K562 (cell line): Measurements from ENCODE around the gene OSTF1. TPM values are rescaled to one million over a fixed set of nuclear protein-coding genes. Genes with fewer than 3 reads are reported as not detected.

Source experiments
- ATAC-seq: fragments of 200-7000 bp; cut with Tn5 transposase; 3 replicates; pipeline ENCODE4 v1.9.1; 2020; ENCODE audit warnings: moderate library complexity
- BruUV-seq: library from RNA; stranded (reverse); fragments of 400-500 nt; replicated peaks from 2 replicates; lab custom pipeline; 2021; lab: Mats Ljungman, UMichigan
- CTCF ChIA-PET: fragments of 300-600 bp; formaldehyde crosslinking; extraction: SDS; loops from one replicate; lab custom pipeline; 2021; ENCODE audit warnings: low intra/inter-chr PET ratio; lab: Yijun Ruan, JAX
- POLR2A ChIA-PET: fragments of 300-600, 350-650 bp; sonication (Branson Sonifier 250); formaldehyde crosslinking; extraction: SDS; loops from one replicate; lab custom pipeline; 2021; ENCODE audit warnings: antibody characterized with exemption, inconsistent platforms; lab: Yijun Ruan, JAX
- DNase-seq, 4 experiments: peaks; one replicate each; pipeline versions ENCODE4 v3.0.0 to v3.0.0-alpha.2; 2011 to 2018; ENCODE audit warnings: low spot score in 3 of 4, mixed read lengths in 3 of 4; ENCODE audit errors: extremely low read depth in 1 of 4
- FAIRE-seq: peaks from 2 replicates; lab custom pipeline; 2011; peaks lifted over from hg19 to GRCh38; lab: Jason Lieb, UNC
- H2AFZ ChIP-seq: 2 replicates; pipeline ENCODE4 v1.6.0; 2011; ENCODE audit warnings: low read depth, low read length, control low read depth, inconsistent platforms
- H3K27ac ChIP-seq: fragments of 200-600 bp; 3 replicates; pipeline ENCODE4 v1.8.0; 2011; ENCODE audit warnings: low read depth, mild to moderate bottlenecking, control low read depth, inconsistent platforms, low read length, moderate library complexity, mixed read lengths; ENCODE audit errors: extremely low read depth
- H3K27me3 ChIP-seq, 2 experiments: fragments of 300-600 bp in 1 of 2; 2 replicates in 1 of 2; 3 replicates in 1 of 2; pipeline versions ENCODE4 v1.6.0 to v1.8.0; 2011; ENCODE audit warnings: inconsistent platforms in 2 of 2, low read length in 2 of 2, mild to moderate bottlenecking in 1 of 2, mixed read lengths in 1 of 2, moderate library complexity in 1 of 2; ENCODE audit not compliant: control insufficient read depth in 2 of 2, insufficient read depth in 2 of 2
- H3K36me3 ChIP-seq: fragments of 300-600 bp; 3 replicates; pipeline ENCODE4 v1.8.0; 2011; ENCODE audit warnings: mild to moderate bottlenecking, low read length, inconsistent platforms; ENCODE audit not compliant: control insufficient read depth, insufficient read depth
- H3K4me1 ChIP-seq, 2 experiments: fragments of 200-600 bp in 1 of 2; replicated peaks in 1 of 2; 2 replicates in 1 of 2; 3 replicates in 1 of 2; pipeline versions ENCODE4 v1.5.1 to v1.8.0; 2011; ENCODE audit warnings: inconsistent platforms in 2 of 2, low read length in 2 of 2, mild to moderate bottlenecking in 1 of 2, mixed read lengths in 1 of 2, moderate library complexity in 1 of 2; ENCODE audit not compliant: control insufficient read depth in 2 of 2, insufficient read depth in 2 of 2
- H3K4me2 ChIP-seq: 2 replicates; pipeline ENCODE4 v1.6.1; 2011; ENCODE audit warnings: low read length, control low read depth, inconsistent platforms, mixed read lengths; ENCODE audit not compliant: insufficient read depth
- H3K4me3 ChIP-seq: fragments of 200-600 bp; sonication (generic), shearing (Covaris generic); 2 replicates; pipeline ENCODE4 v1.5.1; 2016; ENCODE audit warnings: control low read depth, inconsistent platforms
- H3K79me2 ChIP-seq: fragments of 200-600 bp; 3 replicates; pipeline ENCODE4 v1.8.0; 2011; ENCODE audit warnings: low read length, inconsistent platforms; ENCODE audit not compliant: control insufficient read depth, insufficient read depth
- H3K9ac ChIP-seq, 2 experiments: 2 replicates each; pipeline versions ENCODE4 v1.6.0 to v1.6.1; 2011; ENCODE audit warnings: low read depth in 2 of 2, low read length in 2 of 2, control low read depth in 1 of 2, inconsistent platforms in 1 of 2, mild to moderate bottlenecking in 1 of 2, mixed read lengths in 1 of 2; ENCODE audit not compliant: insufficient read depth in 1 of 2
- H3K9me1 ChIP-seq: one replicate; pipeline ENCODE4 v1.6.0; 2011; ENCODE audit warnings: inconsistent platforms, mild to moderate bottlenecking, low read length, moderate library complexity; ENCODE audit not compliant: control insufficient read depth, insufficient read depth
- H3K9me3 ChIP-seq: replicated peaks from 2 replicates; pipeline ENCODE4 v1.5.1; 2011; ENCODE audit warnings: low read depth, low read length, inconsistent platforms; ENCODE audit not compliant: control insufficient read depth, insufficient read depth
- H4K20me1 ChIP-seq: replicated peaks from 2 replicates; pipeline ENCODE4 v1.6.1; 2011; ENCODE audit warnings: low read length, inconsistent platforms, mixed read lengths; ENCODE audit not compliant: control insufficient read depth, insufficient read depth
- HCFC1 ChIP-seq: IDR thresholded peaks from 2 replicates; pipeline ENCODE4 v1.6.1; 2012; ENCODE audit warnings: low read depth, low read length, improper control_type of control experiment
- HIVEP1 ChIP-seq: fragments of 250-450 bp; sonication (Bioruptor Pico); IDR thresholded peaks from 2 replicates; pipeline ENCODE4 v1.4.0; 2020; ENCODE audit warnings: mild to moderate bottlenecking
- HNRNPUL1 ChIP-seq: fragments of 200-400 bp; formaldehyde crosslinking; IDR thresholded peaks from 2 replicates; pipeline ENCODE4 v1.6.1; 2017; ENCODE audit warnings: low read length
- MAFF ChIP-seq: IDR thresholded peaks from 2 replicates; pipeline ENCODE4 v1.6.1; 2012; ENCODE audit warnings: low read length, improper control_type of control experiment
- MTA3 ChIP-seq: fragments of 450-650 bp; formaldehyde crosslinking; IDR thresholded peaks from 2 replicates; pipeline ENCODE4 v1.6.1; 2017; ENCODE audit warnings: mild to moderate bottlenecking, borderline replicate concordance
- NONO ChIP-seq, 2 experiments: fragments of 200-400 bp in 1 of 2; fragments of 450-650 bp in 1 of 2; formaldehyde crosslinking in 1 of 2; IDR thresholded peaks; 2 replicates each; pipeline ENCODE4 v1.6.1; 2017; ENCODE audit warnings: low read depth in 2 of 2, mild to moderate bottlenecking in 2 of 2, moderate library complexity in 2 of 2, low read length in 1 of 2
- SIN3B ChIP-seq: fragments of 450-650 bp; IDR thresholded peaks from 2 replicates; pipeline ENCODE4 v1.6.1; 2017; ENCODE audit warnings: low read depth, mild to moderate bottlenecking, moderate library complexity
- THRB ChIP-seq: fragments of 450-650 bp; formaldehyde crosslinking; conservative IDR thresholded peaks from 2 replicates; pipeline ENCODE4 v1.4.0; 2022; ENCODE audit warnings: mild to moderate bottlenecking, missing genetic modification characterization
- ZNF695 ChIP-seq: fragments of 450-650 bp; formaldehyde crosslinking; IDR thresholded peaks from 2 replicates; pipeline ENCODE4 v1.4.0; 2020; ENCODE audit warnings: mild to moderate bottlenecking, moderate library complexity
- ZNF75A ChIP-seq: fragments of 450-650 bp; formaldehyde crosslinking; IDR thresholded peaks from 2 replicates; pipeline ENCODE4 v1.4.0; 2020; ENCODE audit warnings: mild to moderate bottlenecking
- ZNF764 ChIP-seq: fragments of 250-450 bp; sonication (Bioruptor Pico); IDR thresholded peaks from 2 replicates; pipeline ENCODE4 v1.4.0; 2020; ENCODE audit warnings: low read depth, mild to moderate bottlenecking, moderate library complexity
- WGBS: fragments of 100-300 bp; shearing (Covaris generic); methylation state at CpG from one replicate; pipeline ENCODE4 v1.1.6; 2016; ENCODE audit warnings: low coverage, mixed read lengths; ENCODE audit not compliant: insufficient coverage; ENCODE audit errors: missing lambda C conversion rate; 5-methylcytosine and 5-hydroxymethylcytosine counted together
- in situ Hi-C: fragments of 300-500 bp; cut with MboI; formaldehyde crosslinking; loops from 4 replicates; pipeline ENCODE4 v1.15.0; 2018; ENCODE audit warnings: inconsistent platforms, mixed read lengths
- intact Hi-C: fragments of 100-400 bp; cut with micrococcal nuclease; formaldehyde crosslinking; loops from 2 replicates; pipeline ENCODE4 v1.14.2; 2022
- polyA plus RNA-seq, 8 experiments: library from polyadenylated mRNA; depleted of rRNA in 4 of 8; stranded (reverse) in 5 of 8; unstranded in 3 of 8; fragments of >200 nt; fragmentation: Nextera tagmentation in 2 of 8; fragmentation: Illumina TruSeq in 1 of 8; extraction: Ambion mirVana in 2 of 8; extraction: Trizol in 1 of 8; gene quantifications; 2 replicates each; pipeline versions ENCODE4 v1.2.1 to v1.2.3, GENCODE V29; 2011 to 2014; ENCODE audit warnings: inconsistent platforms in 1 of 8, missing spikeins in 1 of 8
- total RNA-seq, 7 experiments: library from RNA; depleted of rRNA in 6 of 7; stranded (reverse); fragments of >200 nt in 6 of 7; fragmentation: Illumina TruSeq in 2 of 7; extraction: Trizol in 2 of 7; gene quantifications; 2 replicates each; pipeline versions ENCODE4 v1.2.1 to v1.2.3, GENCODE V29; 2011 to 2021; ENCODE audit warnings: low replicate concordance in 1 of 7
- TF ChIP-seq, protein P1 (sequence below): fragments of 450-650 bp; IDR thresholded peaks from 2 replicates; pipeline ENCODE4 v1.6.1; 2018; ENCODE audit not compliant: partially characterized antibody
- TF ChIP-seq, protein P2 (sequence below): sonication (generic); formaldehyde crosslinking; IDR thresholded peaks from 2 replicates; pipeline ENCODE4 v1.8.1; 2022; ENCODE audit warnings: missing genetic modification reagents
- TF ChIP-seq, protein P3 (sequence below): conservative IDR thresholded peaks from 2 replicates; pipeline ENCODE4 v1.6.1; 2011; ENCODE audit warnings: low read depth, mild to moderate bottlenecking, low read length; ENCODE audit not compliant: control insufficient read depth

Gene OSTF1
- total and polyA plus RNA-seq, 9 of the 15 experiments (the other 6 are each of a cell fraction or from before 2014, with no cell fraction given), result 15.0 to 37.3 (median 23.0) TPM

GRCh38 chr9:75092766-75093165 is 4.5 kb downstream of the OSTF1 start:
- 57% methylated on average over 3 of the region's 4 CpGs for WGBS
- FAIRE-seq (no peak), DNase-seq (no peak), ATAC-seq (no peak)
- no peak overlapping the region for H2AFZ ChIP-seq
- H3K4me2 ChIP-seq, result no peak overlapping the region
- H3K4me1 ChIP-seq, result peaks cover 2 to 11% of the 10 kb centered on the region in 2 experiments; a peak in 4 of 5 replicates
- no peak overlapping the region for H3K4me3 ChIP-seq
- H3K9me3 ChIP-seq, result no peaks in the 10 kb centered on the region
- ChIA-PET POLR2A (interaction anchor here (1.6 kb wide), 1 partner anchor 64 kb away, joined by 3 read pairs; the partner anchor contains the start of gene CARNMT1), CTCF (interaction anchor here (0.6 kb wide), 1 partner anchor 79 kb away, joined by 3 read pairs; no protein-coding TSS in a partner anchor)
- no peaks in the 10 kb centered on the region for H4K20me1 ChIP-seq
- intact Hi-C loops (no loop called here), in situ Hi-C loops (no loop called here)
- BruUV-seq, result no TSS peak
- H3K9me1 ChIP-seq, result no peaks in the 10 kb centered on the region
- peaks cover 21% of the 10 kb centered on the region for H3K79me2 ChIP-seq
- no peak overlapping the region for H3K27ac ChIP-seq
- no peaks in the 10 kb centered on the region for H3K36me3 ChIP-seq
- H3K9ac ChIP-seq, result no peak overlapping the region
- H3K27me3 ChIP-seq, result no peaks in the 10 kb centered on the region
- TF ChIP-seq MTA3, result no peak
- TF ChIP-seq SIN3B, result no peak
- TF ChIP-seq, protein P1, sequence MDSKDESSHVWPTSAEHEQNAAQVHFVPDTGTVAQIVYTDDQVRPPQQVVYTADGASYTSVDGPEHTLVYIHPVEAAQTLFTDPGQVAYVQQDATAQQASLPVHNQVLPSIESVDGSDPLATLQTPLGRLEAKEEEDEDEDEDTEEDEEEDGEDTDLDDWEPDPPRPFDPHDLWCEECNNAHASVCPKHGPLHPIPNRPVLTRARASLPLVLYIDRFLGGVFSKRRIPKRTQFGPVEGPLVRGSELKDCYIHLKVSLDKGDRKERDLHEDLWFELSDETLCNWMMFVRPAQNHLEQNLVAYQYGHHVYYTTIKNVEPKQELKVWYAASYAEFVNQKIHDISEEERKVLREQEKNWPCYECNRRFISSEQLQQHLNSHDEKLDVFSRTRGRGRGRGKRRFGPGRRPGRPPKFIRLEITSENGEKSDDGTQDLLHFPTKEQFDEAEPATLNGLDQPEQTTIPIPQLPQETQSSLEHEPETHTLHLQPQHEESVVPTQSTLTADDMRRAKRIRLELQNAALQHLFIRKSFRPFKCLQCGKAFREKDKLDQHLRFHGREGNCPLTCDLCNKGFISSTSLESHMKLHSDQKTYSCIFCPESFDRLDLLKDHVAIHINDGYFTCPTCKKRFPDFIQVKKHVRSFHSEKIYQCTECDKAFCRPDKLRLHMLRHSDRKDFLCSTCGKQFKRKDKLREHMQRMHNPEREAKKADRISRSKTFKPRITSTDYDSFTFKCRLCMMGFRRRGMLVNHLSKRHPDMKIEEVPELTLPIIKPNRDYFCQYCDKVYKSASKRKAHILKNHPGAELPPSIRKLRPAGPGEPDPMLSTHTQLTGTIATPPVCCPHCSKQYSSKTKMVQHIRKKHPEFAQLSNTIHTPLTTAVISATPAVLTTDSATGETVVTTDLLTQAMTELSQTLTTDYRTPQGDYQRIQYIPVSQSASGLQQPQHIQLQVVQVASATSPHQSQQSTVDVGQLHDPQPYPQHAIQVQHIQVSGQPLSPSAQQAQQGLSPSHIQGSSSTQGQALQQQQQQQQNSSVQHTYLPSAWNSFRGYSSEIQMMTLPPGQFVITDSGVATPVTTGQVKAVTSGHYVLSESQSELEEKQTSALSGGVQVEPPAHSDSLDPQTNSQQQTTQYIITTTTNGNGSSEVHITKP, result no peak
- TF ChIP-seq, protein P2, sequence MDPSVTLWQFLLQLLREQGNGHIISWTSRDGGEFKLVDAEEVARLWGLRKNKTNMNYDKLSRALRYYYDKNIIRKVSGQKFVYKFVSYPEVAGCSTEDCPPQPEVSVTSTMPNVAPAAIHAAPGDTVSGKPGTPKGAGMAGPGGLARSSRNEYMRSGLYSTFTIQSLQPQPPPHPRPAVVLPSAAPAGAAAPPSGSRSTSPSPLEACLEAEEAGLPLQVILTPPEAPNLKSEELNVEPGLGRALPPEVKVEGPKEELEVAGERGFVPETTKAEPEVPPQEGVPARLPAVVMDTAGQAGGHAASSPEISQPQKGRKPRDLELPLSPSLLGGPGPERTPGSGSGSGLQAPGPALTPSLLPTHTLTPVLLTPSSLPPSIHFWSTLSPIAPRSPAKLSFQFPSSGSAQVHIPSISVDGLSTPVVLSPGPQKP (CRISPR knock-in tag), result no peak
- no peak for TF ChIP-seq HIVEP1 (CRISPR knock-in tag)
- no peak for TF ChIP-seq HCFC1
- no peak for TF ChIP-seq HNRNPUL1
- no peak for TF ChIP-seq MAFF
- no peak for TF ChIP-seq ZNF764 (CRISPR knock-in tag)
- TF ChIP-seq ZNF695 (CRISPR knock-in tag), result no peak
- no peak for TF ChIP-seq ZNF75A (CRISPR knock-in tag)
- TF ChIP-seq NONO (IDR thresholded peaks at IDR 0.05; ENCODE audit: low read depth in 2 of 2, low read length in 1 of 2), result no peak
- TF ChIP-seq, protein P3, sequence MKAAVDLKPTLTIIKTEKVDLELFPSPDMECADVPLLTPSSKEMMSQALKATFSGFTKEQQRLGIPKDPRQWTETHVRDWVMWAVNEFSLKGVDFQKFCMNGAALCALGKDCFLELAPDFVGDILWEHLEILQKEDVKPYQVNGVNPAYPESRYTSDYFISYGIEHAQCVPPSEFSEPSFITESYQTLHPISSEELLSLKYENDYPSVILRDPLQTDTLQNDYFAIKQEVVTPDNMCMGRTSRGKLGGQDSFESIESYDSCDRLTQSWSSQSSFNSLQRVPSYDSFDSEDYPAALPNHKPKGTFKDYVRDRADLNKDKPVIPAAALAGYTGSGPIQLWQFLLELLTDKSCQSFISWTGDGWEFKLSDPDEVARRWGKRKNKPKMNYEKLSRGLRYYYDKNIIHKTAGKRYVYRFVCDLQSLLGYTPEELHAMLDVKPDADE, result no peak
- no peak for TF ChIP-seq THRB (CRISPR knock-in tag)
